ENCODE results near the gene RAB6A.

The RAB6A gene

GRCh38 chr11:73632996-73633395 is 127.9 kb downstream of the RAB6A start:
- no peak for DNase-seq (ENCODE audit: low read depth in 1 of 2, low spot score in 1 of 2)
- H3K27me3 ChIP-seq (ENCODE audit: insufficient read depth, poor library complexity, severe bottlenecking): no peaks in the 10 kb centered on the region
- no peak for TF ChIP-seq POLR2AphosphoS5 (IDR thresholded peaks at IDR 0.05; ENCODE audit: low read depth)
- TF ChIP-seq GABPA (IDR thresholded peaks at IDR 0.05; ENCODE audit: low read depth): no peak
- no peak for TF ChIP-seq CTCF (IDR thresholded peaks at IDR 0.05; ENCODE audit: insufficient read depth, low read length)
- TF ChIP-seq SPI1 (IDR thresholded peaks at IDR 0.05; ENCODE audit: borderline replicate concordance, low read depth): no peak
- TF ChIP-seq REST (IDR thresholded peaks at IDR 0.05; ENCODE audit: insufficient replicate concordance, low read depth): no peak

GRCh38 chr11:73629907-73630306 is 131.0 kb downstream of the RAB6A start:
- TF ChIP-seq SPI1 (IDR thresholded peaks at IDR 0.05; ENCODE audit: borderline replicate concordance, low read depth): no peak
- no peak for TF ChIP-seq GABPA (IDR thresholded peaks at IDR 0.05; ENCODE audit: low read depth)
- no peak for TF ChIP-seq CTCF (IDR thresholded peaks at IDR 0.05; ENCODE audit: insufficient read depth, low read length)
- TF ChIP-seq POLR2AphosphoS5 (IDR thresholded peaks at IDR 0.05; ENCODE audit: low read depth): no peak
- TF ChIP-seq REST (IDR thresholded peaks at IDR 0.05; ENCODE audit: insufficient replicate concordance, low read depth): no peak
- DNase-seq (ENCODE audit: low read depth in 1 of 2, low spot score in 1 of 2): peak in 1 of 2 experiments; percentile 6
- Histone ChIP-seq H3K27ac (replicated peaks) (no peak overlapping the region), H3K27me3 (ENCODE audit: insufficient read depth, poor library complexity, severe bottlenecking) (no peaks in the 10 kb centered on the region), H3K4me3 (replicated peaks; ENCODE audit: insufficient read depth, low read length) (no peak overlapping the region)

More at GRCh38 chr11:73632996-73633395, 127.9 kb downstream of the RAB6A start:
- H3K4me3 ChIP-seq (replicated peaks; ENCODE audit: insufficient read depth, low read length): no peak overlapping the region
- no peak overlapping the region for H3K27ac ChIP-seq (replicated peaks)

GRCh38 chr11:73625696-73626318 is 135.1 kb downstream of the RAB6A start:
- TF ChIP-seq CTCF (IDR thresholded peaks at IDR 0.05; ENCODE audit: insufficient read depth, low read length): peak; percentile 89
- TF ChIP-seq REST (IDR thresholded peaks at IDR 0.05; ENCODE audit: insufficient replicate concordance, low read depth): no peak
- TF ChIP-seq SPI1 (IDR thresholded peaks at IDR 0.05; ENCODE audit: borderline replicate concordance, low read depth): no peak
- no peaks in the 10 kb centered on the region for H3K27me3 ChIP-seq (ENCODE audit: insufficient read depth, poor library complexity, severe bottlenecking)
- peak; percentile 16 to 75 for DNase-seq (ENCODE audit: low read depth in 1 of 2, low spot score in 1 of 2)
- no peak overlapping the region for H3K4me3 ChIP-seq (replicated peaks; ENCODE audit: insufficient read depth, low read length)
- no peak overlapping the region for H3K27ac ChIP-seq (replicated peaks)

Data from HL-60 (cell line).